Activated T-cell treated with anti-CD3 and anti-CD28 coated beads, Interleukin-2, amount 50 U/mL, for 1 hour (primary cell): Measurements from ENCODE around the gene ST8SIA5.
"Not testable (repeated sequence)": the region's sequence is repeated elsewhere in the genome, so short reads cannot be mapped to it uniquely, and the experiment has no call there.

ENCODE experiments used
- DNase-seq: peaks from one replicate; pipeline ENCODE4 v3.0.0-alpha.2; 2020

The ST8SIA5 gene

GRCh38 chr18:46756559-46757201 lies at the start of gene ST8SIA5:
Gene ST8SIA5, minus strand, starts transcription at chr18:46757053. Its CDS starts 545 bp downstream, at chr18:46756508.
- no peak for DNase-seq

- not testable (repeated sequence) for DNase-seq
Measured at GRCh38 chr18:46795945-46796344, 39.1 kb upstream of the ST8SIA5 start.

GRCh38 chr18:46794607-46795006 lies 37.8 kb upstream of the ST8SIA5 start:
- DNase-seq: no peak

- no peak for DNase-seq
Measured at GRCh38 chr18:46793565-46793964, 36.7 kb upstream of the ST8SIA5 start.

GRCh38 chr18:46789088-46789487 lies 32.2 kb upstream of the ST8SIA5 start:
- no peak for DNase-seq

- DNase-seq: no peak
Measured at GRCh38 chr18:46787674-46788073, 30.8 kb upstream of the ST8SIA5 start.

- DNase-seq: no peak
Measured at GRCh38 chr18:46772357-46772756, 15.5 kb upstream of the ST8SIA5 start.

GRCh38 chr18:46771141-46771540 lies 14.3 kb upstream of the ST8SIA5 start:
- DNase-seq: no peak

- DNase-seq: no peak
Measured at GRCh38 chr18:46770708-46771107, 13.9 kb upstream of the ST8SIA5 start.

GRCh38 chr18:46768166-46768921 lies 11.5 kb upstream of the ST8SIA5 start:
- DNase-seq: no peak

GRCh38 chr18:46767217-46767616 lies 10.4 kb upstream of the ST8SIA5 start:
- DNase-seq: no peak

GRCh38 chr18:46764586-46764985 lies 7.7 kb upstream of the ST8SIA5 start:
- no peak for DNase-seq

- no peak for DNase-seq
Measured at GRCh38 chr18:46761059-46761769, 4.4 kb upstream of the ST8SIA5 start.

GRCh38 chr18:46759890-46760289 lies 3.0 kb upstream of the ST8SIA5 start:
- no peak for DNase-seq

- DNase-seq: no peak
Measured at GRCh38 chr18:46756025-46756558, 761 bp downstream of the ST8SIA5 start.

GRCh38 chr18:46755315-46756024 lies 1.4 kb downstream of the ST8SIA5 start:
- no peak for DNase-seq

- DNase-seq: no peak
Measured at GRCh38 chr18:46754661-46755292, 2.1 kb downstream of the ST8SIA5 start.

GRCh38 chr18:46754188-46754587 lies 2.7 kb downstream of the ST8SIA5 start:
- DNase-seq: no peak

- no peak for DNase-seq
Measured at GRCh38 chr18:46751882-46752281, 5.0 kb downstream of the ST8SIA5 start.

GRCh38 chr18:46750626-46751025 lies 6.2 kb downstream of the ST8SIA5 start:
- no peak for DNase-seq

GRCh38 chr18:46748466-46748865 lies 8.4 kb downstream of the ST8SIA5 start:
- no peak for DNase-seq

GRCh38 chr18:46740046-46740445 lies 16.8 kb downstream of the ST8SIA5 start:
- no peak for DNase-seq
